HepG2 (cell line): ENCODE data around the gene MICAL3. TPM values are rescaled to one million over a fixed set of nuclear protein-coding genes. Genes with fewer than 3 reads are reported as not detected.

Experiments
- HNRNPK ChIP-seq: fragments of 200-400 bp; formaldehyde crosslinking; IDR thresholded peaks from 2 replicates; pipeline ENCODE4 v1.6.1; 2018; ENCODE audit warnings: low read length, low read depth, moderate library complexity, mild to moderate bottlenecking; ENCODE audit not compliant: poor library complexity, severe bottlenecking
- NFATC3 ChIP-seq: sonication (generic); formaldehyde crosslinking; IDR thresholded peaks from 2 replicates; pipeline ENCODE4 v1.5.1; 2020; ENCODE audit warnings: mild to moderate bottlenecking, missing genetic modification reagents
- PHF21A ChIP-seq: sonication (generic); formaldehyde crosslinking; IDR thresholded peaks from 2 replicates; pipeline ENCODE4 v1.5.0; 2020; ENCODE audit warnings: mild to moderate bottlenecking, missing genetic modification reagents
- POLR2A ChIP-seq, 2 experiments: IDR thresholded peaks; 2 replicates each; pipeline ENCODE4 v1.6.1; 2011; ENCODE audit warnings: low read depth in 2 of 2, low read length in 2 of 2, mild to moderate bottlenecking in 1 of 2, moderate library complexity in 1 of 2; ENCODE audit not compliant: insufficient read depth in 1 of 2
- TOPORS ChIP-seq: sonication (generic); formaldehyde crosslinking; IDR thresholded peaks from 2 replicates; pipeline ENCODE4 v1.8.0; 2023; ENCODE audit warnings: mild to moderate bottlenecking, missing genetic modification reagents
- ZNF441 ChIP-seq: sonication (generic); formaldehyde crosslinking; IDR thresholded peaks from 2 replicates; pipeline ENCODE4 v1.7.0; 2021; ENCODE audit warnings: missing genetic modification reagents, borderline replicate concordance
- ZNF563 ChIP-seq: sonication (generic); formaldehyde crosslinking; IDR thresholded peaks from 2 replicates; pipeline ENCODE4 v1.8.0; 2022; ENCODE audit warnings: mild to moderate bottlenecking, moderate library complexity, missing genetic modification reagents
- ZNF605 ChIP-seq: sonication (generic); formaldehyde crosslinking; IDR thresholded peaks from 2 replicates; pipeline ENCODE4 v1.8.0; 2022; ENCODE audit warnings: mild to moderate bottlenecking, missing genetic modification reagents
- polyA plus RNA-seq, 8 experiments: library from polyadenylated mRNA; depleted of rRNA in 3 of 8; stranded (reverse) in 7 of 8; unstranded in 1 of 8; fragments of >200 nt; fragmentation: Illumina TruSeq in 4 of 8; extraction: Trizol in 4 of 8; gene quantifications; 2 replicates each; pipeline versions ENCODE4 v1.2.1 to v1.2.3, GENCODE V29; 2011 to 2016; ENCODE audit warnings: low read depth in 4 of 8, missing spikeins in 1 of 8, mixed read lengths in 1 of 8; ENCODE audit not compliant: insufficient read depth in 1 of 8
- total RNA-seq, 5 experiments: library from RNA; depleted of rRNA; stranded (reverse); fragments of >200 nt; fragmentation: Illumina TruSeq; extraction: Trizol; gene quantifications; 2 replicates each; pipeline ENCODE4 v1.2.3, GENCODE V29; 2016; ENCODE audit warnings: low read depth in 1 of 5
- TF ChIP-seq, protein P1 (sequence below): sonication (generic); formaldehyde crosslinking; IDR thresholded peaks from 2 replicates; pipeline ENCODE4 v1.4.0; 2020; ENCODE audit warnings: low read depth, missing genetic modification reagents
- TF ChIP-seq, protein P2 (sequence below): sonication (generic); formaldehyde crosslinking; IDR thresholded peaks from 2 replicates; pipeline ENCODE4 v1.4.0; 2020; ENCODE audit warnings: mild to moderate bottlenecking, missing genetic modification reagents
- TF ChIP-seq, protein P3 (sequence below): IDR thresholded peaks from 2 replicates; pipeline ENCODE4 v1.6.1; 2018; ENCODE audit warnings: missing genetic modification reagents
- TF ChIP-seq, protein P4 (sequence below): sonication (generic); formaldehyde crosslinking; IDR thresholded peaks from 2 replicates; pipeline ENCODE4 v1.4.0; 2020; ENCODE audit warnings: missing genetic modification reagents
- TF ChIP-seq, protein P5 (sequence below): IDR thresholded peaks from 2 replicates; pipeline ENCODE4 v1.6.1; 2016; ENCODE audit warnings: missing compliant biosample characterization, missing genetic modification reagents, borderline replicate concordance

Gene MICAL3
- total and polyA plus RNA-seq, 2 of the 13 experiments (the other 11 are each of a cell fraction or from before 2014, with no cell fraction given) = 5.3 to 12.5 TPM

DNA sequence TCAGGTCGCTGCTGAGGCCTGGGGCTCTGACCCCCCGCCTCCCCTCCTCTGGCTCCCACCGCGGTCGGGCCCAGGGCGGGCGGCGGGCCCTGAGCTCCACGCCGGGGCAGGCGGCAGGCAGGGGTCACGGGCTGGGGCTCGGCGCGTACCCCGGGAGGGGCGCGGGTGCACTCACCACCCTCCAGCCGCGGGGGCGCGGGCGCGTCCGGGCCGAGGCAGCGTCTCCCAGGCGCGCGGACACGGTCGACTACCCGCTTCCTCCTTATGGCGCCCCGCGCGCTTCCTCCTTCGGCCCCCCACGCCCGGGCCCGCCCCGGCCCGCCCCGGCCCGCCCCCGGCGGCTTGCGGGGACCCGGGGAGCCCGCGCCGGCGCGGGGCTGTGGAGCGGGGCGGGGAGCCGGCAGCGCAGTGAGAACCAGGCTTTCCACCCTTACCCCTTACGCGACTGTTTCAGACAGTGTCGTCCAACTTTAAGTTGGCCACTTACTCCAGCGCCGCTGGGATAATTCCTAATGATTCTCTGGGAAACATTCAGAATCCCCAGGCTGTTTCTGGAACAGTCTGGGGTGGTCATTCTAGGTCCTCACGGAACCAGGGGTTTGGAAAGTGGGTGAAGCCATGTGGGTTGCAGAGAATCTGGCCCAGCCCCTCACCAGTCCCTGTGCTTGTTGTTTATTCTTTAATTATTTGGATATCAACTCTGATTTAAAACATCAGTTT lies 250.0 kb downstream of the MICAL3 start, which contains the start of gene BID (continued):
- TF ChIP-seq ZNF563 (CRISPR knock-in tag) (peak; percentile 53; the same call in 1 of the 2 replicates), TOPORS (CRISPR knock-in tag) (0 out of 2 replicates have a peak, but pooled peaks have one; percentile 38), PHF21A (CRISPR knock-in tag) (0 out of 2 replicates have a peak, but pooled peaks have one; percentile 20), ZNF605 (CRISPR knock-in tag) (no peak), HNRNPK (peak; percentile 4), NFATC3 (CRISPR knock-in tag) (no peak), POLR2A (IDR thresholded peaks at IDR 0.05; ENCODE audit: insufficient read depth in 1 of 2, low read depth in 2 of 2, low read length in 2 of 2) (peak in 1 of 2 experiments; percentile 73; a peak in 2 of 4 replicates), ZNF441 (CRISPR knock-in tag) (0 out of 2 replicates have a peak, but pooled peaks have one; percentile 24)
- TF ChIP-seq, protein P1, sequence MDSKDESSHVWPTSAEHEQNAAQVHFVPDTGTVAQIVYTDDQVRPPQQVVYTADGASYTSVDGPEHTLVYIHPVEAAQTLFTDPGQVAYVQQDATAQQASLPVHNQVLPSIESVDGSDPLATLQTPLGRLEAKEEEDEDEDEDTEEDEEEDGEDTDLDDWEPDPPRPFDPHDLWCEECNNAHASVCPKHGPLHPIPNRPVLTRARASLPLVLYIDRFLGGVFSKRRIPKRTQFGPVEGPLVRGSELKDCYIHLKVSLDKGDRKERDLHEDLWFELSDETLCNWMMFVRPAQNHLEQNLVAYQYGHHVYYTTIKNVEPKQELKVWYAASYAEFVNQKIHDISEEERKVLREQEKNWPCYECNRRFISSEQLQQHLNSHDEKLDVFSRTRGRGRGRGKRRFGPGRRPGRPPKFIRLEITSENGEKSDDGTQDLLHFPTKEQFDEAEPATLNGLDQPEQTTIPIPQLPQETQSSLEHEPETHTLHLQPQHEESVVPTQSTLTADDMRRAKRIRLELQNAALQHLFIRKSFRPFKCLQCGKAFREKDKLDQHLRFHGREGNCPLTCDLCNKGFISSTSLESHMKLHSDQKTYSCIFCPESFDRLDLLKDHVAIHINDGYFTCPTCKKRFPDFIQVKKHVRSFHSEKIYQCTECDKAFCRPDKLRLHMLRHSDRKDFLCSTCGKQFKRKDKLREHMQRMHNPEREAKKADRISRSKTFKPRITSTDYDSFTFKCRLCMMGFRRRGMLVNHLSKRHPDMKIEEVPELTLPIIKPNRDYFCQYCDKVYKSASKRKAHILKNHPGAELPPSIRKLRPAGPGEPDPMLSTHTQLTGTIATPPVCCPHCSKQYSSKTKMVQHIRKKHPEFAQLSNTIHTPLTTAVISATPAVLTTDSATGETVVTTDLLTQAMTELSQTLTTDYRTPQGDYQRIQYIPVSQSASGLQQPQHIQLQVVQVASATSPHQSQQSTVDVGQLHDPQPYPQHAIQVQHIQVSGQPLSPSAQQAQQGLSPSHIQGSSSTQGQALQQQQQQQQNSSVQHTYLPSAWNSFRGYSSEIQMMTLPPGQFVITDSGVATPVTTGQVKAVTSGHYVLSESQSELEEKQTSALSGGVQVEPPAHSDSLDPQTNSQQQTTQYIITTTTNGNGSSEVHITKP (CRISPR knock-in tag) = no peak
- TF ChIP-seq, protein P2, sequence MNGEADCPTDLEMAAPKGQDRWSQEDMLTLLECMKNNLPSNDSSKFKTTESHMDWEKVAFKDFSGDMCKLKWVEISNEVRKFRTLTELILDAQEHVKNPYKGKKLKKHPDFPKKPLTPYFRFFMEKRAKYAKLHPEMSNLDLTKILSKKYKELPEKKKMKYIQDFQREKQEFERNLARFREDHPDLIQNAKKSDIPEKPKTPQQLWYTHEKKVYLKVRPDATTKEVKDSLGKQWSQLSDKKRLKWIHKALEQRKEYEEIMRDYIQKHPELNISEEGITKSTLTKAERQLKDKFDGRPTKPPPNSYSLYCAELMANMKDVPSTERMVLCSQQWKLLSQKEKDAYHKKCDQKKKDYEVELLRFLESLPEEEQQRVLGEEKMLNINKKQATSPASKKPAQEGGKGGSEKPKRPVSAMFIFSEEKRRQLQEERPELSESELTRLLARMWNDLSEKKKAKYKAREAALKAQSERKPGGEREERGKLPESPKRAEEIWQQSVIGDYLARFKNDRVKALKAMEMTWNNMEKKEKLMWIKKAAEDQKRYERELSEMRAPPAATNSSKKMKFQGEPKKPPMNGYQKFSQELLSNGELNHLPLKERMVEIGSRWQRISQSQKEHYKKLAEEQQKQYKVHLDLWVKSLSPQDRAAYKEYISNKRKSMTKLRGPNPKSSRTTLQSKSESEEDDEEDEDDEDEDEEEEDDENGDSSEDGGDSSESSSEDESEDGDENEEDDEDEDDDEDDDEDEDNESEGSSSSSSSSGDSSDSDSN = no peak; the same call in 1 of the 2 replicates
- TF ChIP-seq, protein P3, sequence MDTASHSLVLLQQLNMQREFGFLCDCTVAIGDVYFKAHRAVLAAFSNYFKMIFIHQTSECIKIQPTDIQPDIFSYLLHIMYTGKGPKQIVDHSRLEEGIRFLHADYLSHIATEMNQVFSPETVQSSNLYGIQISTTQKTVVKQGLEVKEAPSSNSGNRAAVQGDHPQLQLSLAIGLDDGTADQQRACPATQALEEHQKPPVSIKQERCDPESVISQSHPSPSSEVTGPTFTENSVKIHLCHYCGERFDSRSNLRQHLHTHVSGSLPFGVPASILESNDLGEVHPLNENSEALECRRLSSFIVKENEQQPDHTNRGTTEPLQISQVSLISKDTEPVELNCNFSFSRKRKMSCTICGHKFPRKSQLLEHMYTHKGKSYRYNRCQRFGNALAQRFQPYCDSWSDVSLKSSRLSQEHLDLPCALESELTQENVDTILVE = no peak
- TF ChIP-seq, protein P4, sequence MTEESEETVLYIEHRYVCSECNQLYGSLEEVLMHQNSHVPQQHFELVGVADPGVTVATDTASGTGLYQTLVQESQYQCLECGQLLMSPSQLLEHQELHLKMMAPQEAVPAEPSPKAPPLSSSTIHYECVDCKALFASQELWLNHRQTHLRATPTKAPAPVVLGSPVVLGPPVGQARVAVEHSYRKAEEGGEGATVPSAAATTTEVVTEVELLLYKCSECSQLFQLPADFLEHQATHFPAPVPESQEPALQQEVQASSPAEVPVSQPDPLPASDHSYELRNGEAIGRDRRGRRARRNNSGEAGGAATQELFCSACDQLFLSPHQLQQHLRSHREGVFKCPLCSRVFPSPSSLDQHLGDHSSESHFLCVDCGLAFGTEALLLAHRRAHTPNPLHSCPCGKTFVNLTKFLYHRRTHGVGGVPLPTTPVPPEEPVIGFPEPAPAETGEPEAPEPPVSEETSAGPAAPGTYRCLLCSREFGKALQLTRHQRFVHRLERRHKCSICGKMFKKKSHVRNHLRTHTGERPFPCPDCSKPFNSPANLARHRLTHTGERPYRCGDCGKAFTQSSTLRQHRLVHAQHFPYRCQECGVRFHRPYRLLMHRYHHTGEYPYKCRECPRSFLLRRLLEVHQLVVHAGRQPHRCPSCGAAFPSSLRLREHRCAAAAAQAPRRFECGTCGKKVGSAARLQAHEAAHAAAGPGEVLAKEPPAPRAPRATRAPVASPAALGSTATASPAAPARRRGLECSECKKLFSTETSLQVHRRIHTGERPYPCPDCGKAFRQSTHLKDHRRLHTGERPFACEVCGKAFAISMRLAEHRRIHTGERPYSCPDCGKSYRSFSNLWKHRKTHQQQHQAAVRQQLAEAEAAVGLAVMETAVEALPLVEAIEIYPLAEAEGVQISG (CRISPR knock-in tag) = 0 out of 2 replicates have a peak, but pooled peaks have one; percentile 7
- TF ChIP-seq, protein P5, sequence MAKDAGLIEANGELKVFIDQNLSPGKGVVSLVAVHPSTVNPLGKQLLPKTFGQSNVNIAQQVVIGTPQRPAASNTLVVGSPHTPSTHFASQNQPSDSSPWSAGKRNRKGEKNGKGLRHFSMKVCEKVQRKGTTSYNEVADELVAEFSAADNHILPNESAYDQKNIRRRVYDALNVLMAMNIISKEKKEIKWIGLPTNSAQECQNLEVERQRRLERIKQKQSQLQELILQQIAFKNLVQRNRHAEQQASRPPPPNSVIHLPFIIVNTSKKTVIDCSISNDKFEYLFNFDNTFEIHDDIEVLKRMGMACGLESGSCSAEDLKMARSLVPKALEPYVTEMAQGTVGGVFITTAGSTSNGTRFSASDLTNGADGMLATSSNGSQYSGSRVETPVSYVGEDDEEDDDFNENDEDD = peak; percentile 14; the same call in 1 of the 2 replicates
